Regular cardiac myocyte (primary cell): ENCODE data around the gene GLMN. TPM values are rescaled to one million over a fixed set of nuclear protein-coding genes. Genes with fewer than 3 reads are reported as not detected.

Source experiments
- total RNA-seq: library from RNA; depleted of rRNA; stranded (reverse); fragments of >200 nt; gene quantifications from 2 replicates; pipeline ENCODE4 v1.2.3, GENCODE V29; 2014

GLMN gene
- total RNA-seq, result 8.7 and 11.9 TPM in 2 replicates

GRCh38 chr1:92298573-92299476 lies at the start of gene GLMN, which contains the start of gene RPAP2:
TSS of gene GLMN (minus strand) at chr1:92298987. CDS start at chr1:92297999, 988 bp downstream.
TSS of gene RPAP2 (plus strand) at chr1:92299059. CDS start at chr1:92299074, 15 bp downstream.

GRCh38 chr1:92217721-92218120 lies 81.1 kb downstream of the GLMN start, which contains the start of gene C1orf146:
TSS of gene C1orf146 (plus strand) at chr1:92217915. CDS start at chr1:92231421, 13,506 bp downstream.

Other genes starting within 250 kb of the GLMN start
- gene SETSIP, start 223.6 kb downstream of the GLMN start, total RNA-seq, result 0.19 TPM in 1 of 2 replicates, not detected in the other
- 2.9 and 7.6 TPM in 2 replicates for gene BTBD8, start 218.6 kb downstream of the GLMN start, total RNA-seq
- gene C1orf146, start 81.1 kb downstream of the GLMN start, total RNA-seq, result not detected in 2 replicates
- gene RPAP2, start 72 bp upstream of the GLMN start, total RNA-seq, result 7.1 and 10.4 TPM in 2 replicates
- under 0.01 and 1.2 TPM in 2 replicates for gene GFI1, start 187.9 kb upstream of the GLMN start, total RNA-seq